IMR-90 (cell line): ENCODE results near the gene SPATA31D1.

Experiments used
- CEBPB ChIP-seq: IDR thresholded peaks from 2 replicates; pipeline ENCODE4 v1.6.1; 2012; ENCODE audit warnings: low read depth, low read length, improper control_type of control experiment
- CTCF ChIP-seq: conservative IDR thresholded peaks from 2 replicates; pipeline ENCODE4 v1.5.1; 2012; ENCODE audit warnings: mild to moderate bottlenecking, low read depth, low read length, improper control_type of control experiment
- FOS ChIP-seq: fragments of 150-350 bp; IDR thresholded peaks from 2 replicates; pipeline ENCODE4 v1.6.1; 2016; ENCODE audit warnings: low read depth, low read length
- MAZ ChIP-seq: IDR thresholded peaks from 2 replicates; pipeline ENCODE4 v1.6.1; 2012; ENCODE audit warnings: low read depth, mild to moderate bottlenecking, low read length, improper control_type of control experiment, moderate library complexity, borderline replicate concordance
- POLR2A ChIP-seq: IDR thresholded peaks from 2 replicates; pipeline ENCODE4 v1.6.1; 2012; ENCODE audit warnings: mild to moderate bottlenecking, low read depth, low read length
- RAD21 ChIP-seq: IDR thresholded peaks from 2 replicates; pipeline ENCODE4 v1.6.1; 2012; ENCODE audit warnings: low read length, improper control_type of control experiment
- RFX5 ChIP-seq: IDR thresholded peaks from 2 replicates; pipeline ENCODE4 v1.8.0; 2012; ENCODE audit warnings: low read depth, mild to moderate bottlenecking, low read length, moderate library complexity
- SMC3 ChIP-seq: fragments of 150-350 bp; IDR thresholded peaks from 2 replicates; pipeline ENCODE4 v1.6.1; 2016; ENCODE audit warnings: low read depth, mild to moderate bottlenecking, antibody characterized with exemption, low read length, moderate library complexity
- TF ChIP-seq, protein P1 (sequence below): fragments of 150-350 bp; IDR thresholded peaks from 2 replicates; pipeline ENCODE4 v1.6.1; 2016; ENCODE audit warnings: low read depth, mild to moderate bottlenecking, low read length, moderate library complexity, borderline replicate concordance

- TF ChIP-seq CTCF (no peak), RFX5 (no peak), POLR2A (no peak), MAZ (no peak), CEBPB (no peak), RAD21 (no peak), FOS (no peak), SMC3 (no peak)
- TF ChIP-seq, protein P1, sequence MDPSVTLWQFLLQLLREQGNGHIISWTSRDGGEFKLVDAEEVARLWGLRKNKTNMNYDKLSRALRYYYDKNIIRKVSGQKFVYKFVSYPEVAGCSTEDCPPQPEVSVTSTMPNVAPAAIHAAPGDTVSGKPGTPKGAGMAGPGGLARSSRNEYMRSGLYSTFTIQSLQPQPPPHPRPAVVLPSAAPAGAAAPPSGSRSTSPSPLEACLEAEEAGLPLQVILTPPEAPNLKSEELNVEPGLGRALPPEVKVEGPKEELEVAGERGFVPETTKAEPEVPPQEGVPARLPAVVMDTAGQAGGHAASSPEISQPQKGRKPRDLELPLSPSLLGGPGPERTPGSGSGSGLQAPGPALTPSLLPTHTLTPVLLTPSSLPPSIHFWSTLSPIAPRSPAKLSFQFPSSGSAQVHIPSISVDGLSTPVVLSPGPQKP: no peak
Observed at GRCh38 chr9:81964218-81965171, 24.1 kb upstream of the SPATA31D1 start.
